HG03571 (cell line): ENCODE results near the gene TYW1.
"Not testable (repeated sequence)": the region's sequence is repeated elsewhere in the genome, so short reads cannot be mapped to it uniquely, and the experiment has no call there.

ENCODE experiments used
- ATAC-seq: cut with Tn5 transposase; IDR thresholded peaks from one replicate; pipeline ENCODE4 v1.9.1; 2021; ENCODE audit not compliant: unreplicated experiment

The TYW1 gene

DNA sequence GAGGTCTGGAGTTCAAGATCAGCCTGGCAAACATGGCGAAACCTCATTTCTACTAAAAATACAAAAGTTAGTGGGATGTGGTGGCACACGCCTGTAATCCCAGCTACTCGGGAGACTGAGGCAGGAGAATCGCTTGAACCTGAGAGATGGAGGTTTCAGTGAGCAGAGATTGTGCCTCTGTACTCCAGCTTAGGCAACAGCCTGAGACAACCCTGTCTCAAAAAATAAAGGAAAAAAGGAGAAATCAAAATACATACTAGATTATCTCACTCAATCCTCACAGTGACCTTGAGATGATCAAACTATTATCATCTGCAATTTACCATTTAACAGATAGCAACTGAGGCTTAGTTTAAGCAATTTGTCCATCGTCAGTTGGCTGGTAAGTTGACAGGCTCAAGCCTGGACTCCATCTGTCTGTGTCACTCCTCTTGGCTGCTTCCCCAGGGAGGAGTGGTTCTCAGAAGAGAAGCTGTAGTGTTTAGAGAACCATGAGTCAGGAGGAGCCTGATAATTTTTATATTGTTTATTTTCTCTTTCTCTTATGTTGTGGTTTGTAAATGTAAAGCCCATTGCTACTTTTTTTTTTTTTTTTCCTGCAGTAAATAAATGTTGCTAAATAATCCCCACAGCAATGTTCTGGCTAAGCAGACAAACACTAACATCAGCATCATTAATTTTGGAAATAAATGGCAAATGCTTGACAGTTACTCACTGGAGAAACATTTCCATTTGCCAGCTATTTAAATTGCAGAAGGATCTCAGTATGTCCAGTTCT lies 46.3 kb downstream of the TYW1 start:
- not testable (repeated sequence) for ATAC-seq

DNA sequence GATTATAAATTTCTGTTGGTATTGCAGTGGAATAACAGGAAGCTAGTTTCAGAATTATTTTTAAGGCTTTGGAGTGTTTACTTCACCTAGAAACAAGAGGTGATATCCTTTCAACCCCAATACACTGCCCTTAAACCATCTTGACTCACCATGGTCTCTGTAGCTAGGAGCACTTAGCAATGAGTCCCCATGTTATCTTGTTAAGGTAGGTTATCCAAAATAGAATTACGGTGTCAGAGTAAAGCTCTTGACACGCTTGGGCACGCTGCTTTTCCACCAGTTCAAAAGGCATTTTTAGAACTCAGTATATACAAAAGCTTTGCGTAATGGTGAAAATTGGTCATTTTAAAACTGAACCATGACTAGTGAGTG lies 46.9 kb downstream of the TYW1 start:
- not testable (repeated sequence) for ATAC-seq

DNA sequence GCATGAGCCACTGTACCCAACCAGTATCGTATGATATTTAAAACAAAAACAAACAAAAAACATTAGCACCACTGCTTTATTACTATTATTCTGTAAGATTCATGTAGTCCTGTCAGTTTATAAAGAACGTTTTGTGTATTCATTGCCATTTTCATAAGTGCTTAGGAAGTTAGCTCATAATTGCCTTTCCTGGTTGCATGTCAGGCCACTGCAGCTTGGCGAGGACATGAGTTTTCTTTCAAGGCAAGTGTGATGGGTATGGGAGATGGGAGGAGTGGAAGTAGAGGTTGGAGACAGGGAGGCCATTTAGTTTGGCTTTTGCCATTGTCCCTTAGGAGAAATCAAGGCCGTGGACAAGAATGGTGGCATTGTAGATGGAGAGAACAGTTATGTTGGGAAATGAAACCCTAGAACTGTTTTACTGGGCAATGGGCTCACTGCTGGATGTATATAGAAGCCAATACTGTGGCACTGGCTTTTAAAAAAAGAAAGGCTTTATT lies 48.9 kb downstream of the TYW1 start:
- no peak for ATAC-seq

DNA sequence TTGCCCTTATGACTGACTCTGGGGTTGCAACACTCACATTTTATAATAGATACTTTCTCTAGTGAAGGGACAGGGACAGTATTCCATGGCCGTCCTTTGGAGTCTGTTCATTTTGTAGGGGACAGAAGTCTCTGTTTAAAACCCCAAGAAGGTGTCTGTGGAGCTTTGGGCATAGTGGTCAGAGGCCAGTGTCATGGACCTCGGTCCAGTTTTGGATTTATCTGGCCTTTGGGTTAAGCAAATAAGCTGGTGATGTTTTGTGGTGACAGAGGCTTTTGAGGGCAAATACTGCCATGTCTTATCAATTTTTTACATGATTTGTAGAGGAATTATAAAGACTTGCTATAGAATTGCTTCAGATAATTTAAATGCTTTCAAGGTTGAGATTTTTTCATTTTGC lies 50.2 kb downstream of the TYW1 start:
- not testable (repeated sequence) for ATAC-seq

DNA sequence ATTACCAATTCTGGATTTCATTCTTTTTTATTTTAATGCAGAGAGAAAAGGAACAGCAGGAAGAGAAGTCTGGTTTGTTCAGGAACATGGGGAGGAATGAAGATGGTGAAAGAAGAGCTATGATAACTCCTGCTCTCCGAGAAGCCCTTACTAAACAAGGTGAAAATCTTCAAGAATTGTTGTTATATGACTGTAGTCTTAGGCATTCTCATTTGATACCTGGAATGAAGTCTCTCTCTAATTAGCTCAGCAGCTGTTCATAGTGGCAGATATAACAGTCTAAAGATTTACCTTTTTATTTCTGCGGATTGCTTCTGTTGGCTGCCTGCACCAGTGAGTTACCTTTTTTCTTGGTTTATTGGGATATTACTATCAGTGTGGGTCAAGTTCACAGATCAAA lies 53.3 kb downstream of the TYW1 start:
- ATAC-seq = not testable (repeated sequence)

DNA sequence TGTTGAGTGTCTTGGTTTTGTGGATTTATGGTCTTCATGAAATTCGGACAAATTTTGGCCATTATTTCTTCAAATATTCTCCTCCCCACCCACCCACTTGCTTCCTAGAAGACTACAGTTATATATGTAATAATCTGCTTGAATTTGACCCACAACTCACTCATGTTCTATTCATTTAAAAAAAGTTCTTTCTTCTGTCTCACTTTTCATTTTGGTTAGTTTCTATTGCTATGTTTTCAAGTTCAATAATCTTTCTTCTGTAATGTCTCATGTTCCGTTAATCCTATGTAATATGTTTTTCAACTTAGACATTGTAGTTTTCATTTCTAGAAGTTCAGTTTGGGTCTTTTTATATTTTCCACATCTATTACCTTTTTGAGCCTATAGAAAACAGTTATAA lies 55.5 kb downstream of the TYW1 start:
- ATAC-seq = not testable (repeated sequence)

DNA sequence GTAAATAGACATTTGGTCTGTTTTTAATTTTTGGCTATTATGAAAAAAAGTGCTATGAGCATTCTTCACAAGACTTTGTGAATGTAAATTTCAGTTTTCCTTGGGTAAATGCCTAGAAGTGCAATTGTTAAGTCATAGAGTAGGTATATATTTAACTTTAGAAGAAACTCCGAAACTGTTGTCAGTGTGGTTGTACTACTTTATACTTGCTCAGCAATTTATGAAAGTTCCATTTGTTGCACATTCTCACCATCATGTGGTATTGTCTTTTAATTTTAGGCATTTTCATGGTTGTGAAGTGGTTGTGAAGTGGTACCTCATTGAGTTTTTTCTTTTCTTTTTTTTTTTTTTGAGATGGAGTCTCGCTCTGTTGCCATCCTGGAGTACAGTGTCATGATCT lies 60.0 kb downstream of the TYW1 start:
- no peak for ATAC-seq

DNA sequence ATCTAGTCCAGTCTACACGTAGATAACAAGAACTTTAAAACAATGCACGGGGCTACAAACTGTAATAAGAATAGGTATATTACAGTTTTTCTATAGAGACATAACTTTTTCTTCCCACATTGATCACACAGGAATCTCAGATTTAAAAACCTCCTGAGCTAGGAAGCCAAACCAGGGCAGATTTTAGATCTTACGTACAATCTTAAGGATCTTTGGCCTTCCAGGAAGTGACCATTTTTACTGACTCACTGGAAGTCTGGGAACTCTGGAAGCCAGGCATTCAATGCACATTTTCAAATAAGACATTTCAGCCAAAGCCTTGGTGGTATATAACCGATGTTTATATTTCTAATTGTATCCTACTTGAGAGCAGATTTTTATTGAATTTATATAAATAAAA lies 64.7 kb downstream of the TYW1 start:
- not testable (repeated sequence) for ATAC-seq

DNA sequence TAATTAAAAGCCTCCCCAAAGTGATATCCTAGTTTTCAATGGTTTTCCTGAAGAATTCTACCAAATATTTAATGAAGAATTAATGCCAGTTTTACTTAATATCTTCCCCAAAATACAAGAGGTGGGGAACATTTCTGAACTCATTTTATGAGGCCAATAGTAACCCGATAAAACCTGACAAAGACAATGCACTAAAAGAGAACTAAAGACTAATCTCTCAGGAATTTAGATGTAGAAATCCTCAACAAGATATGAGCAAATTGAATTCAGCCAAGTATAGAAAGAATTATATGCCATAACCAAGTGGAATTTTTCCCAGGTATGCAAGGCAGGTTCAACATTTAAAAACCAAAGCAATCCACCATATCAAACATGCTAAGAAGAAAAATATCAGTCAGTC lies 66.2 kb downstream of the TYW1 start:
- not testable (repeated sequence) for ATAC-seq

DNA sequence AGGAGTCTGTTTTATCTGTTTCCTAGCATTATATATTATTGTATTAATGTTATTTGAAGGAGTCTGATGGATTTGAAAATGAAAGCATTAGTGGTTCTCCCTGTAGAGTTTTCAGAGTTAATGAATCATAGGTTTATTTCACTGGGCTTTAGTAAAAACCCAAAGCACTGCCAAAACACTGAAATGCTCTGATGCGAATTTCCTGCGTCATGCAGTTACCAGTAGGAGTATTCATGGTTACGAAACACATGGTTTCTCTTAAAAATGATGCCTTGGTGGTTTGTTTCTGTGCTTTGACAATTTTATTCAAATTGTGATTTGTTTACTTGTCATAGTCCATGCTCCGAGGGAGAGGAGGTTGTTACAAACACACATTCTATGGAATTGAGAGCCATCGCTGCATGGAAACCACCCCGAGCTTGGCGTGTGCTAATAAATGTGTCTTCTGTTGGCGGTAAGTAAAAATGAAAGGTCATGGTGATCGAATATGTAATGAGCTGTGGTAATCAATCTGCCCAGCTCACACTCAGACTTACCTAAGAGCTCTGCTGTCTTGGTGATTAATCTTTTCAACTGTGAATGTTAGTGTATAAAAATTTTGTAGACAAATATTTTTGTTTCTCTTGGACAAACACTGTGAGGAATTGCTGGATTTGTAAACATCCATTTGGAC lies 70.5 kb downstream of the TYW1 start:
- not testable (repeated sequence) for ATAC-seq

DNA sequence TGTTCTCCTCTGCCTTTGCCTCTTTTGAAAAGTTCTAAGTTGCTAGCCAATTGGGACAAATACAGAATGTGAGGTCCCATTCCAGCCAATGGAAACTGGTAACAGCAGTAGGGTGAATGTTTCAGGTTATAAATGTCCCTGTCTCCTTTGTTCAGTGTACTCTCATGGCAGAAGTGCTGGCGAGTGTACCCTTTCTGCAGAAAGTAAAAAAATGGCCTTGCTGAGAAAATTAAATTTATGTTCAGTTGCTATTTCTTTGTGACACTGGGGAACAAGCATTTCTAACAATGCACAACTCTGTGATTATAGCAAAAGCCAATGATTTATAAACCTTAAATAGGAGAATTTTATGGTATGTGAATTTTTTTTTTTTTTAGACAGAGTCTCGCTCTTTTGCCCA lies 79.5 kb downstream of the TYW1 start:
- not testable (repeated sequence) for ATAC-seq

DNA sequence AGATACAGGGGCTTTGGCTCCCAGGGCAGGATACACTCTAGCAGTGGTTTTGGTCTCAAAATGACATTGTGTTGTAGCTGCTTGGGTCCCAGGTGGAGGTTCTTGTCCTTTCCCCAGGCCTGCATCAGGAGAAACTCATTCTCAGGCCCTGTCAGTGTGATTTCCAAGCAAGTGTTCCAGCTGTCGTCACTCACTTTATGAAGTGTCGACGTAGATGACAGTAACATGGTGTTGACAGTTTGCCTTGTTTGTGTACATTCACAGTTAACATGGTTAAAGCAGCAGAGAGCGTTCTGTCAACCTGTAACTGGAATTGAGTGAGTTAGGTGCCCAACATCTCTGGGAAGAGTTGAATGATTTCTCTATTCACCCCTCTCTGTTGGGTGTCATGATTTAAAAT lies 86.2 kb downstream of the TYW1 start:
- ATAC-seq = not testable (repeated sequence)

DNA sequence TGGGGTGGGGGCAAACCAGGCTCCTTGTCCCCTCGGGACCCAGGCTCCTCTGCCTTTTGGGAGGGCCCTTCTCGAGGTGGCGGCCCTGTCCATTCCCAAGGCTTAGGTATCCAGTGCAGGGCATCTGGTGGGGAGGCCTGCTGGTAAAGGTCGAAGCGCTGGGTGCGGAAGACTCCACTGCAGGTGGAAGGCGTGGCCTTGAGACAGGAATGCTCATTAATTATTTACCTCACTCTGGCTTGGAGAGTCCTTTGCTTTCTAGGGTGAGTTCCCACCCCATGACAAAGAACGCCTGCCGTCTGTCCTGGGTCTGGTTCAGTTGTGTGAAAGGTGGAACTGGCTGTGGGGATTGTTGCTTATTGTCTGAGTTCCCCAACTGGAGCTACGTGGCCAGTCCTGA lies 92.6 kb downstream of the TYW1 start:
- ATAC-seq = not testable (repeated sequence)

DNA sequence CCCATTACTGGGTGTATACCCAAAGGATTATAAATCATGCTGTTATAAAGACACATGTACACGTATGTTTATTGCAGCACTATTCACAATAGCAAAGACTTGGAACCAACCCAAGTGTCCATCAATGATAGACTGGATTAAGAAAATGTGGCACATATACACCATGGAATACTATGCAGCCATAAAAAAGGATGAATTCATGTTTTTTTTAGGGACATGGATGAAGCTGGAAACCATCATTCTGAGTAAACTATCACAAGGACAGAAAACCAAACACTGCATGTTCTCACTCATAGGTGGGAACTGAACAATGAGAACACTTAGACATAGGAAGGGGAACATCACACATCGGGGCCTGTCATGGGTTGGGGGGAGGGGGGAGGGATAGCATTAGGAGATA lies 94.4 kb downstream of the TYW1 start:
- not testable (repeated sequence) for ATAC-seq

DNA sequence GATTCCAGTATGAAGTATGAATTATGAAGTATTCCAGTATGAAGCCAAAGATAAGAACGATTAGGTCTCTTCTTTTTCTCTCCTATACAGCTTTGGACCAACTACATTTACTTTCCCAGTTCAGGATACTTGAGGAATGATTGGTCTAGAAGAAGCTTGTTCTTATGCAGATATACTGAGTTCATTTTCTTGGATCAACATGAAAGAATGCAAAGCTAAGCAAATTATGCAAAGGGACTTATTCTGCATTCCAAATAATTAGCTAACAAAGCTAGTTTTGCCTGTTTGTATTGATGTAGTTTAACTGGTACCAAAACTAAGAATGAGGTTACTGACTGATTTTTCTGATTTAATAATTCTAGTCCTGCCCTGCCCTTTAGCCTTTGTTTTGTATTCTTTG lies 101.4 kb downstream of the TYW1 start:
- not testable (repeated sequence) for ATAC-seq

DNA sequence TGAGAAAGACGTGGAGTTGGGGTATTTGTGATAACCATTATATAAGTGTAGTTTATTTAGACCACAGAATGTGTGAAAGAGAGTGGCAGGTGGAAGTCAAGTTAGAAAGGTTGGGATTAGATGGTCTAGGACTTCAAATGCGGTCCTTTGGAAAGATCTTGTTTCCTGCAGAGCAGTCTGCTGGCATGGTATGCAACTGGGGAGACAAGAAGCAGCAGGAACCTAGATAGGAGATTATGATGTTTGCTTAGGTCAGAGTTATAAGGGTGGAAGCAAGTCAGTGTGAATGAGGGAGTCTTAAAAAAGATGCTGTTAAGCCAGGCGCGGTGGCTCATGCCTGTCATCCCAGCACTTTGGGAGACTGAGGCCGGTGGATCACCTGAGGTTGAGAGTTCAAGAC lies 102.8 kb downstream of the TYW1 start:
- not testable (repeated sequence) for ATAC-seq

DNA sequence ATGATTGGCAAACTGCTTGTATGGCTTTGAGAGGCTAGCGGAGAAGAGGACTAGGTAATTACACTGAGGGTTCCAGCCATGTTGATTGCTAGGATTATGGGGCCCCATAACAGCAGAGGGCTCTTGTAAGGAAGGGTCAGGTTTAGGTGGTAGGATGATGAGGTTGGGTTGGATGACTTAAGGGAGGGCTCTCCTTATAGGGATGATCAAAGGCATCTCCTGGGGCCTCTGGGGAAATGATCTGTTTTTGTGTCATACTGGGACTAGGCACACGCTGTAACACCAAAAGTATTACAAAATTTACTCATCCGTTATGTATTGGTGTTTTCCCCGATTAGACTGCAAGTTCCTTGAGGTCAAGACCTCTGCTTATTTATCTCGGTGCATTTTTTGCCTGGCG lies 103.4 kb downstream of the TYW1 start:
- not testable (repeated sequence) for ATAC-seq

DNA sequence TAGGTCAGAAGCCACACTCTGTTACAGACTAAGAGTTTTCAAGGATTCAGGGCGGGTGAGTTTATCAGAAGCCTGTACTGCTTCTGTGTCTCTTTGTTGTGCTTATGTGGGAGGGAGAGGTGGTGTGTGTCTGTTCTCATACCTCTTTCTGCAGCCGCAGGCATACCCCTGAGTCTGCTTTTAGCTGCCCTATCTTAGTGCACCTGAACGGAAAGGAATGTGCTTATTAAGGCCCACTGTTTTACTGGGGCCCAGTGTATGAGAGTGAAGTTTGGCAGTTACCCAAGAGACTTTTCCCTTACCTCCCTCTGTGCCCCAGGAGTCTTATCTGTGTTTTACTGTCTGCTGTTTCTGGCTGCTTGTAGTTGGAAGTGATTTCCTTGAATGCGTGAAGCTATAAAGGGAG lies 104.3 kb downstream of the TYW1 start:
- ATAC-seq = no peak

DNA sequence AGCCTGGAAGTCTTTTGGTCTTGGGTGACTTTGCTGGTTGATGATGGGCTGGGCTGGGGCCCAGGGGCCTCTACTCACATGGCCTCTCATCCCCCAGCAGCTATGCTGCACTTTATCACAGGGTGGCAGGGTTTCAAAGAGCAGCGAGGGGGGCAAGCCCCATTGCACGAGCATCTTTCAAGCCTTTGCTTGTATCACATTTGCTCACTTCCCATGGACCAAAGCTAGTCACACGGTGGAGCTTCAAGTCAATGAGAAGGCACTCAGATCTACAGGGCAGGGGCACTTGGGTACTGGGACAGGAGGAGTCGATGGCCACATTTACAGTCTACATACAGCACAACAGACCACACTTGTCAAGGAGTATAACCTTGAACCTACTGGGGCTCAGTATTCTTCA lies 108.3 kb downstream of the TYW1 start:
- not testable (repeated sequence) for ATAC-seq

DNA sequence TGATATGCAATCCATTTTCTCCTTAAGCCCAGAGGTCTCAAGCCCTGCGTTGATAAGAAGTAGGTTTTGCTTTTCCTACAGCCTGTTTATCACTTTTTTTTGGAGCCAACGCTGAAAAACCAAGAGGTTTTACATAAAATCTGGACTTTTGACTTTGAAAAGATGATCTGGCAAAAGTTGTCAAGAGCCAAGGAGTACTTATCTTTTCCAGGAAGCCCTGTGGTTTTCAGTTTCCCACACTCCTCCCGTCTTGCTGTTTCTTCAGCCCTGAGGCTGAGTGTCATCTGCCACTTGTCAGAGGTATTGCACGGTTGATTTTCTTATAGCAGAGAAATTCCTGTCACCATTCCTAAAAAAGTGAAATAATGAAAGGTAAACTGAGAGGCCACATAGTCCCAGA lies 108.7 kb downstream of the TYW1 start:
- no peak for ATAC-seq

DNA sequence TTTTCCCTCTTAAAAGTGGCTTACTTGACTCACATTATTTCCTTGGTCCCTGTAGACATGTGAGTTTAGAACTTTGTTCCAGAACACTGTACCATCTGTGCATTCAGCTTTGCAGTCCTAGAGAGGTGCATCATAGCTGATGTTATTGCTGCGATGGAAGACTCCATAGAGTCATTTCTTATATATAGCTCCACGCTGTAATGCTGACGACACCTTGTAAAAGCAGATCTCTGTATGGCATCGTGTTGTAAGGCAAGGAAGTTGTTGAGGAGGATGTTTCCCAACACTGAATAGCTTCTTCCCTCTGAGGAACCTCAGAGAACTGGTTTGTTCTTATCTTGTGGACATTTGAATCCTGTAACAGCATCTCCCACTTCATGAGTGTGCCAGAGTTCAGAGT lies 109.6 kb downstream of the TYW1 start:
- not testable (repeated sequence) for ATAC-seq

DNA sequence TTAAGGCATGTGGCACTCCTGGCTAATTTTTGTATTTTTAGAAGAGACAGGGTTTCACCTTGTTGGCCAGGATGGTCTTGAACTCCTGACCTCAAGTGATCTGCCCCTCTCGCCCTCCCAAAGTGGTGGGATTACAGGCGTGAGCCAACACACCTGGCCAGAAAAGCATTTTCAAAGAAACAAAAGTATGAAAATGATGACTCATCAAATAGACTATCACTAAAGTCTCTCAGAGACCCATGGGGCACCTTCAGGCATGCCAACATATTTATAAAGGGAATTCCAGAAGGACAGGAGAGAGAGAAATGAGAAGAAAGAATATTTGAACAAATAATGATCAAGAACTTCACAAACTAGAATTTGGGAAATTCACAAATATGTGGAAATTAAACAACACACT lies 114.7 kb downstream of the TYW1 start:
- not testable (repeated sequence) for ATAC-seq
